ENCODE results near the gene PTPRD.

DNA sequence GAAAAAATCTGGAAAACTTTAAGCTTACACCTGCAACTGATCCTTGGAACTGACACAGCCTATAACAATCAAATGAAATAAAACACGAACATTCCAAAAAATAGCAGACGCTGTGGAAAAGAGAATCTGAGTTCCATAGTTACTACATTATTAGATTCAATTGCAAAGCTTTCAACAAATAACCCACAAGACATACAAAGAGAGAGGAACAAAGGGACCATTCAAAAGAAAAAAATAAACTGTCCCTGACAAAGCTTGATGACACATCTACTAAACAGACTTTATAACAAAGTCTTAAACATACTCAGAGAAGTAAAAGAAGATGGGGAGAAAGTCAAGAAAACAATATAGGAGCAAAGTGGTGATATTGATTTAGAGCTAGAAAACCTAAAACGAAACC lies 1123.6 kb downstream of the PTPRD start:
- TF ChIP-seq, protein P1, sequence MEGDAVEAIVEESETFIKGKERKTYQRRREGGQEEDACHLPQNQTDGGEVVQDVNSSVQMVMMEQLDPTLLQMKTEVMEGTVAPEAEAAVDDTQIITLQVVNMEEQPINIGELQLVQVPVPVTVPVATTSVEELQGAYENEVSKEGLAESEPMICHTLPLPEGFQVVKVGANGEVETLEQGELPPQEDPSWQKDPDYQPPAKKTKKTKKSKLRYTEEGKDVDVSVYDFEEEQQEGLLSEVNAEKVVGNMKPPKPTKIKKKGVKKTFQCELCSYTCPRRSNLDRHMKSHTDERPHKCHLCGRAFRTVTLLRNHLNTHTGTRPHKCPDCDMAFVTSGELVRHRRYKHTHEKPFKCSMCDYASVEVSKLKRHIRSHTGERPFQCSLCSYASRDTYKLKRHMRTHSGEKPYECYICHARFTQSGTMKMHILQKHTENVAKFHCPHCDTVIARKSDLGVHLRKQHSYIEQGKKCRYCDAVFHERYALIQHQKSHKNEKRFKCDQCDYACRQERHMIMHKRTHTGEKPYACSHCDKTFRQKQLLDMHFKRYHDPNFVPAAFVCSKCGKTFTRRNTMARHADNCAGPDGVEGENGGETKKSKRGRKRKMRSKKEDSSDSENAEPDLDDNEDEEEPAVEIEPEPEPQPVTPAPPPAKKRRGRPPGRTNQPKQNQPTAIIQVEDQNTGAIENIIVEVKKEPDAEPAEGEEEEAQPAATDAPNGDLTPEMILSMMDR (IDR thresholded peaks at IDR 0.05), result no peak
- TF ChIP-seq POLR2A (IDR thresholded peaks at IDR 0.05), result no peak
- no peak for TF ChIP-seq POLR2AphosphoS5 (IDR thresholded peaks at IDR 0.05)
